GM13977 (cell line): ENCODE results near the gene CCDC83.

Experiments used
- DNase-seq: peaks from one replicate; pipeline ENCODE4 v3.0.0; 2012; ENCODE audit warnings: low spot score
- in situ Hi-C: fragments of 300-500 bp; cut with MboI; formaldehyde crosslinking; loops from one replicate; pipeline ENCODE4 v1.12.0; 2022; ENCODE audit warnings: low sequenced_read_pairs, low pct_unique_long_range_greater_than_20kb, mixed read lengths, inconsistent platforms; ENCODE audit not compliant: unreplicated experiment
- TF ChIP-seq, protein P1 (sequence below): IDR thresholded peaks from 2 replicates; pipeline ENCODE4 v1.5.1; 2012; ENCODE audit warnings: mild to moderate bottlenecking, control low read depth; ENCODE audit not compliant: insufficient read depth; ENCODE audit errors: extremely low read depth, missing control alignments

Gene CCDC83

DNA sequence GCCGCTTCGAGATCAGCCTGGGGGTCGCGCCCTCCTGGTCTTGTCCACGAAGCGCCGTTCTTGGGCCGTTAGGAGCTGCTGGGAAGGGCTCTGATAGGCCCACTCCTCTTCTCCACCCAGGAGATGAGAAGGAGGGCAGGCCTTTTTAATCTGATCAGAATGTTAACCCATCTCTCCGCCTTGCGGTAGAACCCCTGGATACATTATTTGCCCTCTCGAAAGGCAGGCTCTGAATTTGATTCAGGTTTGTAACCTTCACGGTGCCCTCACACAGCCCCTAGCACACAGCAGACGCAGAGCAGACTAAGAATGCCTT lies at the start of gene CCDC83:
CCDC83 (plus strand) TSS at position 43 of the 316 bp plus-strand sequence. CDS start 9,741 bp downstream, outside the sequence.
- in situ Hi-C loops, result loop anchor here (25.0 kb wide), 1 partner anchor 432 kb away; no protein-coding TSS in a partner anchor
- DNase-seq, result no peak
- TF ChIP-seq, protein P1, sequence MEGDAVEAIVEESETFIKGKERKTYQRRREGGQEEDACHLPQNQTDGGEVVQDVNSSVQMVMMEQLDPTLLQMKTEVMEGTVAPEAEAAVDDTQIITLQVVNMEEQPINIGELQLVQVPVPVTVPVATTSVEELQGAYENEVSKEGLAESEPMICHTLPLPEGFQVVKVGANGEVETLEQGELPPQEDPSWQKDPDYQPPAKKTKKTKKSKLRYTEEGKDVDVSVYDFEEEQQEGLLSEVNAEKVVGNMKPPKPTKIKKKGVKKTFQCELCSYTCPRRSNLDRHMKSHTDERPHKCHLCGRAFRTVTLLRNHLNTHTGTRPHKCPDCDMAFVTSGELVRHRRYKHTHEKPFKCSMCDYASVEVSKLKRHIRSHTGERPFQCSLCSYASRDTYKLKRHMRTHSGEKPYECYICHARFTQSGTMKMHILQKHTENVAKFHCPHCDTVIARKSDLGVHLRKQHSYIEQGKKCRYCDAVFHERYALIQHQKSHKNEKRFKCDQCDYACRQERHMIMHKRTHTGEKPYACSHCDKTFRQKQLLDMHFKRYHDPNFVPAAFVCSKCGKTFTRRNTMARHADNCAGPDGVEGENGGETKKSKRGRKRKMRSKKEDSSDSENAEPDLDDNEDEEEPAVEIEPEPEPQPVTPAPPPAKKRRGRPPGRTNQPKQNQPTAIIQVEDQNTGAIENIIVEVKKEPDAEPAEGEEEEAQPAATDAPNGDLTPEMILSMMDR, result no peak

DNA sequence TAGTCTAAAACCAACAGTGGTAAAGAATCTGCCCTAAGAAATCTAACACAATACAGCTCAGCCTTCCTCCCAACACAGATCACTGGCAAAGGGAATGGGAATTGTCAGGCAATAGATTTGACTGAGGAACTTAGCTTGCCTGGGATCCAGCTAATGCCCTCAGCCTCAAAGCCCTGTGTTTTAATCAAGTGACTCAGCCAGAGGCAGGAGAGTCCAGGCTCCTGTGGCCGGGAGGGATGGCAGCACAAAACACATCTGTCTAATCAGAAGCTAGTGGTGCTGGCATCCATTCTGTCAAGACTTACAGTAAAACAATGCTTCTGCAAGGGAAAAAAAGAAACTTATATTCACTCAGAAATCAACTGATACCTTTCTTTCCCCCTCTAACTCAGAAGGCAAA lies 49.8 kb upstream of the CCDC83 start:
- no peak for DNase-seq
- in situ Hi-C loops, result no loop called here

DNA sequence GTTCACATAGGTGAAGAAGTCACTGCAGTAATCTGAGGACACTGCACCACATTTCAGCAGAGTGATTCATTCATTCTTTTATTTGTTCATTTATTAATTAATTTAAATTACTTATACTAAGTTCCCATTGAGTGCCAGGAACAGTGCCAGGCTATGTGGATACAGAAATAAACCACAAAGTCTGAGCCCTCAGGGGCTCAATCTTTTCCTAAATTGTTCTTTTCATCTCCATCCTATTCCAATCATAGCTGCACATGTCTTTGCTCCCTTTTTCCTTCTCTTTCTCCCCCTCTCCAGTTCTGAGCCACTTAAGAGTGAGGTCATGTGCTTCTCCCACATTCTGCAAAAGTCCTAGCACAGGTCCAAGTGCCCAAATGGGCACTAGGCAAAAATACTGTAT lies 49.2 kb upstream of the CCDC83 start:
- in situ Hi-C loops, result no loop called here
- TF ChIP-seq, protein P1, result no peak
- no peak for DNase-seq

More for the DNA sequence above, 49.8 kb upstream of the CCDC83 start:
- TF ChIP-seq, protein P1, result no peak

DNA sequence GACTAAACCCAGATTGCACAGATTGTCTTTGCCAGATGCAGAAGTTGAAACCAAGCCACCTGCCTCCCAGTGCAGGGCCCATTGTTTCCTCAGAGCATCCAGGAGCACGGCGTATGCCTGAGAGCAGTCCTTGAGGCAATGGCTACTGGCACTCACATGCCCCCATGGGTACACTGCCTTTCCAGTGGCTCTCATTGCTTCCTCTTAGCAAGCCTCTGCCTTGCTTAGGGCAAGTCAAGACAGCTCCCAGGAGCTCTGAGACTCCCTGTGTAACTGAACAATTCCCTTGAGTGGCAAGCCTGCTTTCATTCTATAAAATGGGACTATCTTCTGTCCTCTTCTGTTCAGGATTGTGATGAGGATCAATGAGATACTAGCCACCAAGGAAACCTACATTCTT lies 48.3 kb upstream of the CCDC83 start:
- TF ChIP-seq, protein P1, result no peak
- DNase-seq, result no peak
- in situ Hi-C loops, result no loop called here

DNA sequence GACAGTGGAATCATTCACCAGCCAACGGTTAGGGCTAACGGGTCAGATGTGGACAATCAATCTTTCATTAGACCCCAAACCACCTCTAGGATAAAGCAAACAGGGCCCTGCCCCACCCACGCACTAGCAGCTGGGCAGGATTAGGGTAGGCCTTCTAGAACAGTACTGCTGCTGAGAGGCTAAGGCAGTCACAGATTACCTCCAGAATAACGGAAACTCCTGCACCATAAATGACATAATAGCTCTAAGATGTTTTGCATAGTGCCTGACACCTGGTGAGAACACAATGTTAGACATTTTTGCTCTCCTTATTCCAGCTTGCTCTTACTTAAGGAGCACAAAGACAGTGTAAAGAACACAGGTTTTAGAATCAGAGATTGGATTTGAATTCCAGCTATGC lies 46.0 kb upstream of the CCDC83 start:
- DNase-seq, result no peak
- in situ Hi-C loops, result no loop called here
- TF ChIP-seq, protein P1, result no peak

DNA sequence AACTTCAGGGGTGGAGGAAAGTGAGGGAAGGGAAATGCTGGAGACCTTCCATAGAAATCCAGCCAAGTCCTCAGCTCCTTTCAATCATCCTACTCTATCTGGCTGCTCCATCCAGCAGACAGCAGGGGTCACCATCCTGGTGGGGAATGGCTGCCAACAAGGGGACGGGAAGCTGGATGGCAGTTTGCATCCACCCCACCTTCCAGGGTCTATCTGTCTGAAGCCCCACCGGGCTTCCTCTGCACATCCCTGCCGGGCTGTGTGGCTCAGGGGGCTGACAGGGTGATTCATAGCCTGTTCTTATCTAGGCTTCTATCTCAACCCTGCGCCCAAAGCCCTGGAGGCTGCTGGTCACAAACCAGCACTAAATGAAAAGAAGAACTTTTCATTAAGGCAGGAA lies 45.3 kb upstream of the CCDC83 start:
- in situ Hi-C loops, result no loop called here
- no peak for DNase-seq
- TF ChIP-seq, protein P1, result no peak

DNA sequence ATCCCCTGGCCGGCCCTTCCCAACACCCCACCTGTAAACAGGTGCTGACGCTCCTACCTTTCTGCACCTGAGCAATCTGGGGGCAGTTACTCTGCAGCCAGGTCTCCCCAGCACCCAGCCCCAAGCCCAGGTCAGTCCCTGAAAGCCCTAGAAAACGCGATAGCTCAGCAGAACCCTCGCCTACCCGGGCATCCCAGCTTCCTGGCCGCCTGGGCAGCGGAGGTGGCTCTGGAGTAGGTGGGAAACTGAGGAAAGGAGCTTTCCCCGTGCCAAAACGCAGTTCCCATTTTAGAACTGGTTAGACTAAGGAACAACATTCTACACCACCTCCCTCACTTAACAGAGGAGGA lies 44.7 kb upstream of the CCDC83 start:
- DNase-seq, result no peak
- in situ Hi-C loops, result no loop called here
- TF ChIP-seq, protein P1, result no peak
